Astrocyte (in vitro differentiated cells and primary cell): ENCODE results near the gene ZNF592.

Source experiments
- CTCF ChIP-seq: IDR thresholded peaks from 2 replicates; pipeline ENCODE4 v1.5.1; 2011; ENCODE audit warnings: low read depth, mild to moderate bottlenecking, inconsistent platforms, low read length, moderate library complexity; ENCODE audit not compliant: insufficient read depth
- EZH2 ChIP-seq: IDR thresholded peaks from 2 replicates; pipeline ENCODE4 v1.6.1; 2012; ENCODE audit warnings: mild to moderate bottlenecking, low read length, inconsistent platforms; ENCODE audit not compliant: insufficient read depth

- TF ChIP-seq CTCF (no peak), EZH2 (no peak)
These were observed 32.2 kb upstream of the ZNF592 start, which contains the start of gene SEC11A for GRCh38 chr15:84716036-84716732.
